Nephron progenitor cell (in vitro differentiated cells): ENCODE results near the gene NFIX.
A peak's percentile ranks its signal among the peaks of the same experiment; 100 is the strongest.
"Not testable (repeated sequence)": the region's sequence is repeated elsewhere in the genome, so short reads cannot be mapped to it uniquely, and the experiment has no call there.

ENCODE experiments used
- DNase-seq: peaks from one replicate; pipeline ENCODE4 v3.0.0; 2021
- H3K27ac Mint-ChIP-seq: 2 replicates; pipeline ENCODE4 v1.8.0; 2021; ENCODE audit warnings: mild to moderate bottlenecking, moderate library complexity, mixed read lengths
- H3K27me3 Mint-ChIP-seq: 2 replicates; pipeline ENCODE4 v1.8.0; 2021; ENCODE audit warnings: mild to moderate bottlenecking, low read depth, mixed read lengths; ENCODE audit not compliant: poor library complexity
- H3K36me3 Mint-ChIP-seq: 2 replicates; pipeline ENCODE4 v1.8.0; 2021; ENCODE audit warnings: low read depth, mixed read lengths
- H3K4me1 Mint-ChIP-seq: 2 replicates; pipeline ENCODE4 v1.8.0; 2021; ENCODE audit warnings: mixed read lengths
- H3K4me3 Mint-ChIP-seq: 2 replicates; pipeline ENCODE4 v1.8.0; 2021; ENCODE audit warnings: mild to moderate bottlenecking, moderate library complexity, mixed read lengths
- H3K9me3 Mint-ChIP-seq: 2 replicates; pipeline ENCODE4 v1.8.0; 2021; ENCODE audit warnings: mild to moderate bottlenecking, moderate library complexity, mixed read lengths
- CTCF ChIP-seq: fragments of 200-600 bp; sonication (generic); IDR thresholded peaks from 2 replicates; pipeline ENCODE4 v1.5.0; 2021; ENCODE audit warnings: antibody characterized with exemption

NFIX gene

GRCh38 chr19:12948612-12949362, 46.5 kb upstream of the NFIX start:
- H3K4me1 Mint-ChIP-seq, result peaks cover 35% of the 10 kb centered on the region

GRCh38 chr19:12949363-12950283, 45.7 kb upstream of the NFIX start:
- Mint-ChIP-seq H3K4me3 (no peak overlapping the region), H3K9me3 (no peaks in the 10 kb centered on the region), H3K27me3 (no peaks in the 10 kb centered on the region), H3K4me1 (peaks cover 37% of the 10 kb centered on the region), H3K27ac (peak overlapping the region; percentile 57), H3K36me3 (peaks cover 39% of the 10 kb centered on the region)
- no peak for TF ChIP-seq CTCF
- DNase-seq, result no peak

More at GRCh38 chr19:12948612-12949362, 46.5 kb upstream of the NFIX start:
- no peak for DNase-seq
- Mint-ChIP-seq H3K36me3 (peaks cover 47% of the 10 kb centered on the region), H3K4me3 (no peak overlapping the region), H3K27me3 (no peaks in the 10 kb centered on the region), H3K9me3 (no peaks in the 10 kb centered on the region), H3K27ac (no peak overlapping the region)
- TF ChIP-seq CTCF, result no peak

GRCh38 chr19:12952050-12952449, 43.2 kb upstream of the NFIX start:
- Mint-ChIP-seq H3K4me1 (peaks cover 48% of the 10 kb centered on the region), H3K36me3 (peaks cover 47% of the 10 kb centered on the region), H3K27ac (peak overlapping the region; percentile 37)
- DNase-seq, H3K9me3 Mint-ChIP-seq, H3K27me3 Mint-ChIP-seq, H3K4me3 Mint-ChIP-seq: not testable (repeated sequence)

- Mint-ChIP-seq H3K36me3 (peaks cover 44% of the 10 kb centered on the region), H3K4me3 (no peak overlapping the region), H3K9me3 (no peaks in the 10 kb centered on the region), H3K27ac (no peak overlapping the region), H3K4me1 (peaks cover 43% of the 10 kb centered on the region), H3K27me3 (no peaks in the 10 kb centered on the region)
- TF ChIP-seq CTCF, result no peak
- no peak for DNase-seq
These were observed 42.7 kb upstream of the NFIX start for GRCh38 chr19:12952488-12953137.

DNA sequence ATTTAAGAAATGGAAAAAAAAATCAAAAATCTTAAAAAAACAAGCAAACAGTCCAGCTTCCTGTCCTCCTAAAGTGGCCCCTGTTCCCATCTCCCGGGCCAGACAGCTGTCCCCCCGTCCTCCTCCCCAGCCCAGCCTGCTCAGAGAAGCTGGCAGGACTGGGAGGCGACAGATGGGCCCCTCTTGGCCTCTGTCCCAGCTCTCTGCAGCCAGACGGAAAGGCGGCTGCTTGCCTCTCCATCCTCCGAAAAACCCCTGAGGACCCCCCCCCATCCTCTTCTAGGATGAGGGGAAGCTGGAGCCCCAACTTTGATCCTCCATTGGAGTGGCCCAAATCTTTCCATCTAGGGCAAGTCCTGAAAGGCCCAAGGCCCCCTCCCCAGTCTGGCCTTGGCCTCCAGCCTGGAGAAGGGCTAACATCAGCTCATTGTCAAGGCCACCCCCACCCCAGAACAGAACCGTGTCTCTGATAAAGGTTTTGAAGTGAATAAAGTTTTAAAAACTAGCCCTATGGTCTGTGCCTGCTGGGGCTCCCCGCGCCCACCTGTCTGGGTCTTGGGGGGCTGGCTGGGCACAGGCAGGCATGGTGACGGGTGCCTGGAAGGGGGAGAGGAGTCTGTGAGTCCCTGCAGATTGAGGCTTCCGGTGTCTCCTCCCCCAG, 42.0 kb upstream of the NFIX start:
- Mint-ChIP-seq H3K27ac (peak overlapping the region; percentile 69), H3K9me3 (no peaks in the 10 kb centered on the region), H3K4me1 (peaks cover 39% of the 10 kb centered on the region), H3K4me3 (no peak overlapping the region), H3K27me3 (no peaks in the 10 kb centered on the region), H3K36me3 (peaks cover 40% of the 10 kb centered on the region)
- TF ChIP-seq CTCF, result no peak
- DNase-seq, result no peak
